Activated T-helper 1 cell treated with Interleukin-2 at 50 U/mL for 16 hours (primary cell): ENCODE results near the gene PRKCZ.
A peak's percentile ranks its signal among the peaks of the same experiment; 100 is the strongest.

ENCODE experiments used
- DNase-seq: peaks from one replicate; pipeline ENCODE4 v3.0.0-alpha.2; 2020; ENCODE audit warnings: low read depth

The PRKCZ gene

GRCh38 chr1:2229037-2229864 lies 179.0 kb downstream of the PRKCZ start:
- no peak for DNase-seq

GRCh38 chr1:2229911-2230731 lies 179.9 kb downstream of the PRKCZ start:
- DNase-seq: no peak

- peak; percentile 38 for DNase-seq
Measured at GRCh38 chr1:2230781-2231531, 180.7 kb downstream of the PRKCZ start.

- peak; percentile 66 for DNase-seq
Measured at GRCh38 chr1:2231532-2232254, 181.5 kb downstream of the PRKCZ start.

- DNase-seq: no peak
Measured at GRCh38 chr1:2232255-2232915, 182.2 kb downstream of the PRKCZ start.

GRCh38 chr1:2232916-2233438 lies 182.8 kb downstream of the PRKCZ start:
- DNase-seq: no peak

- no peak for DNase-seq
Measured at GRCh38 chr1:2233468-2233867, 183.3 kb downstream of the PRKCZ start.

- DNase-seq: peak; percentile 72
Measured at GRCh38 chr1:2233997-2234761, 184.0 kb downstream of the PRKCZ start.

GRCh38 chr1:2234762-2235113 lies 184.5 kb downstream of the PRKCZ start:
- no peak for DNase-seq
